BLaER1 treated with 17β-estradiol and CSF1 and Interleukin-3, amounts not matched to agents 10 nM and 100 nM (cell line): Measurements from ENCODE around the gene MREG.
A peak's percentile ranks its signal among the peaks of the same experiment; 100 is the strongest.

Source experiments
- H3K27ac ChIP-seq, 11 experiments: shearing (Covaris generic); formaldehyde crosslinking; 2 replicates each; pipeline ENCODE4 v1.8.1; 2022
- H3K27me3 ChIP-seq, 11 experiments: shearing (Covaris generic); formaldehyde crosslinking; 2 replicates each; pipeline ENCODE4 v1.8.1; 2022
- H3K36me3 ChIP-seq, 11 experiments: shearing (Covaris generic); formaldehyde crosslinking; 2 replicates each; pipeline ENCODE4 v1.8.1; 2022
- H3K4me1 ChIP-seq, 10 experiments: shearing (Covaris generic); formaldehyde crosslinking; 2 replicates each; pipeline ENCODE4 v1.8.1; 2022
- H3K4me2 ChIP-seq, 11 experiments: shearing (Covaris generic); formaldehyde crosslinking; 2 replicates each; pipeline ENCODE4 v1.8.1; 2022
- H3K4me3 ChIP-seq, 10 experiments: shearing (Covaris generic); formaldehyde crosslinking; 2 replicates each; pipeline ENCODE4 v1.8.1; 2022
- H3K9ac ChIP-seq, 11 experiments: shearing (Covaris generic); formaldehyde crosslinking; 2 replicates each; pipeline ENCODE4 v1.8.1; 2022
- H3K9me3 ChIP-seq, 11 experiments: shearing (Covaris generic); formaldehyde crosslinking; replicated peaks in 1 of 11; 2 replicates each; pipeline ENCODE4 v1.8.1; 2022
- H4K20me1 ChIP-seq, 11 experiments: shearing (Covaris generic); formaldehyde crosslinking; 2 replicates each; pipeline ENCODE4 v1.8.1; 2022
- Cebpa-rat ChIP-seq, 11 experiments: shearing (Covaris generic); IDR thresholded peaks; 2 replicates each; pipeline ENCODE4 v1.8.1; 2022

The MREG gene

GRCh38 chr2:216024779-216025336 lies 11.5 kb upstream of the MREG start:
- TF ChIP-seq Cebpa-rat (IDR thresholded peaks at IDR 0.05): no peak
- H3K4me1 ChIP-seq: no peaks in the 10 kb centered on the region
- H3K4me2 ChIP-seq: no peak overlapping the region
- no peaks in the 10 kb centered on the region for H4K20me1 ChIP-seq
- H3K4me3 ChIP-seq: no peak overlapping the region
- no peaks in the 10 kb centered on the region for H3K9me3 ChIP-seq
- H3K27ac ChIP-seq: no peak overlapping the region
- no peaks in the 10 kb centered on the region for H3K27me3 ChIP-seq
- H3K9ac ChIP-seq: no peak overlapping the region
- no peaks in the 10 kb centered on the region for H3K36me3 ChIP-seq

- no peaks in the 10 kb centered on the region for H3K36me3 ChIP-seq
- no peaks in the 10 kb centered on the region for H3K27me3 ChIP-seq
- H3K9ac ChIP-seq: no peak overlapping the region
- H3K4me2 ChIP-seq: no peak overlapping the region
- no peaks in the 10 kb centered on the region for H3K4me1 ChIP-seq
- H4K20me1 ChIP-seq: no peaks in the 10 kb centered on the region
- peaks cover 0 to 5% (median 0%) of the 10 kb centered on the region in 11 experiments; a peak in 1 of 22 replicates for H3K9me3 ChIP-seq
- H3K4me3 ChIP-seq: no peak overlapping the region
- H3K27ac ChIP-seq: no peak overlapping the region
- TF ChIP-seq Cebpa-rat (IDR thresholded peaks at IDR 0.05): no peak
Observed at GRCh38 chr2:216023055-216023648, 9.8 kb upstream of the MREG start.

- Histone ChIP-seq H3K4me1 (peaks cover 5 to 11% (median 10%) of the 10 kb centered on the region in 10 experiments; a peak in 19 of 20 replicates), H3K4me3 (no peak overlapping the region), H3K9me3 (peaks cover 0 to 5% (median 0%) of the 10 kb centered on the region in 11 experiments; a peak in 1 of 22 replicates), H3K27me3 (no peaks in the 10 kb centered on the region), H3K27ac (no peak overlapping the region), H4K20me1 (no peaks in the 10 kb centered on the region), H3K36me3 (no peaks in the 10 kb centered on the region), H3K4me2 (no peak overlapping the region), H3K9ac (no peak overlapping the region)
- no peak for TF ChIP-seq Cebpa-rat (IDR thresholded peaks at IDR 0.05)
Observed at GRCh38 chr2:216021768-216022565, 8.6 kb upstream of the MREG start.

GRCh38 chr2:216018709-216019108 lies 5.4 kb upstream of the MREG start:
- no peak overlapping the region for H3K27ac ChIP-seq
- no peak overlapping the region for H3K4me2 ChIP-seq
- H3K4me1 ChIP-seq: peaks cover 26 to 40% (median 35%) of the 10 kb centered on the region in 10 experiments
- H3K36me3 ChIP-seq: no peaks in the 10 kb centered on the region
- no peaks in the 10 kb centered on the region for H4K20me1 ChIP-seq
- H3K4me3 ChIP-seq: no peak overlapping the region
- TF ChIP-seq Cebpa-rat (IDR thresholded peaks at IDR 0.05): no peak
- peaks cover 0 to 5% (median 0%) of the 10 kb centered on the region in 11 experiments; a peak in 1 of 22 replicates for H3K9me3 ChIP-seq
- no peaks in the 10 kb centered on the region for H3K27me3 ChIP-seq
- H3K9ac ChIP-seq: no peak overlapping the region

- Histone ChIP-seq H3K4me3 (no peak overlapping the region), H3K4me2 (peak overlapping the region; percentile 29 to 78 (median 63); a peak in 19 of 22 replicates), H3K27ac (peak overlapping the region in 10 of 11 experiments; percentile 14 to 82 (median 57); a peak in 11 of 22 replicates), H3K4me1 (peaks cover 35 to 47% (median 43%) of the 10 kb centered on the region in 10 experiments), H3K36me3 (no peaks in the 10 kb centered on the region), H3K9me3 (peaks cover 0 to 5% (median 0%) of the 10 kb centered on the region in 11 experiments; a peak in 1 of 22 replicates), H3K27me3 (no peaks in the 10 kb centered on the region), H4K20me1 (no peaks in the 10 kb centered on the region), H3K9ac (no peak overlapping the region; a peak in 1 of 22 replicates)
- no peak for TF ChIP-seq Cebpa-rat (IDR thresholded peaks at IDR 0.05)
Observed at GRCh38 chr2:216017365-216017764, 4.0 kb upstream of the MREG start.

- Histone ChIP-seq H3K4me2 (peak overlapping the region in 10 of 11 experiments; percentile 38 to 78 (median 64); a peak in 20 of 22 replicates), H4K20me1 (no peaks in the 10 kb centered on the region), H3K9ac (peak overlapping the region in 1 of 11 experiments; percentile 59; a peak in 3 of 22 replicates), H3K27me3 (no peaks in the 10 kb centered on the region), H3K4me3 (no peak overlapping the region), H3K36me3 (no peaks in the 10 kb centered on the region), H3K4me1 (peaks cover 37 to 53% (median 48%) of the 10 kb centered on the region in 10 experiments), H3K9me3 (peaks cover 0 to 5% (median 0%) of the 10 kb centered on the region in 11 experiments; a peak in 1 of 22 replicates), H3K27ac (peak overlapping the region in 9 of 11 experiments; percentile 9 to 82 (median 64); a peak in 15 of 22 replicates)
- TF ChIP-seq Cebpa-rat (IDR thresholded peaks at IDR 0.05): no peak
Observed at GRCh38 chr2:216016581-216016980, 3.2 kb upstream of the MREG start.

- peak overlapping the region in 9 of 11 experiments; percentile 44 to 82 (median 64); a peak in 18 of 22 replicates for H3K27ac ChIP-seq
- no peaks in the 10 kb centered on the region for H4K20me1 ChIP-seq
- peak in 1 of 11 experiments; percentile 76; a peak in 1 of 22 replicates for TF ChIP-seq Cebpa-rat (IDR thresholded peaks at IDR 0.05)
- H3K36me3 ChIP-seq: no peaks in the 10 kb centered on the region
- H3K27me3 ChIP-seq: no peaks in the 10 kb centered on the region
- H3K4me1 ChIP-seq: peaks cover 37 to 53% (median 48%) of the 10 kb centered on the region in 10 experiments
- H3K9ac ChIP-seq: peak overlapping the region in 5 of 11 experiments; percentile 13 to 59 (median 19); a peak in 8 of 22 replicates
- H3K9me3 ChIP-seq: peaks cover 0 to 5% (median 0%) of the 10 kb centered on the region in 11 experiments; a peak in 1 of 22 replicates
- no peak overlapping the region for H3K4me3 ChIP-seq
- peak overlapping the region; percentile 38 to 78 (median 63) for H3K4me2 ChIP-seq
Observed at GRCh38 chr2:216015722-216016464, 2.5 kb upstream of the MREG start.

GRCh38 chr2:216014986-216015385 lies 1.6 kb upstream of the MREG start:
- H3K4me1 ChIP-seq: peaks cover 37 to 53% (median 48%) of the 10 kb centered on the region in 10 experiments
- peak overlapping the region in 9 of 11 experiments; percentile 44 to 82 (median 64); a peak in 14 of 22 replicates for H3K27ac ChIP-seq
- TF ChIP-seq Cebpa-rat (IDR thresholded peaks at IDR 0.05): no peak
- no peaks in the 10 kb centered on the region for H3K36me3 ChIP-seq
- H3K9me3 ChIP-seq: peaks cover 0 to 5% (median 0%) of the 10 kb centered on the region in 11 experiments; a peak in 1 of 22 replicates
- peak overlapping the region in 8 of 11 experiments; percentile 61 to 78 (median 67); a peak in 14 of 22 replicates for H3K4me2 ChIP-seq
- H3K4me3 ChIP-seq: no peak overlapping the region
- H4K20me1 ChIP-seq: no peaks in the 10 kb centered on the region
- peak overlapping the region in 2 of 11 experiments; percentile 17 to 59; a peak in 2 of 22 replicates for H3K9ac ChIP-seq
- no peaks in the 10 kb centered on the region for H3K27me3 ChIP-seq
